Pons (tissue), 1 donor: ENCODE results near the gene MEGF11.

Experiments
- DNase-seq: peaks from one replicate; pipeline ENCODE4 v3.0.0-alpha.2; 2016; ENCODE audit warnings: low spot score

The MEGF11 gene

DNA sequence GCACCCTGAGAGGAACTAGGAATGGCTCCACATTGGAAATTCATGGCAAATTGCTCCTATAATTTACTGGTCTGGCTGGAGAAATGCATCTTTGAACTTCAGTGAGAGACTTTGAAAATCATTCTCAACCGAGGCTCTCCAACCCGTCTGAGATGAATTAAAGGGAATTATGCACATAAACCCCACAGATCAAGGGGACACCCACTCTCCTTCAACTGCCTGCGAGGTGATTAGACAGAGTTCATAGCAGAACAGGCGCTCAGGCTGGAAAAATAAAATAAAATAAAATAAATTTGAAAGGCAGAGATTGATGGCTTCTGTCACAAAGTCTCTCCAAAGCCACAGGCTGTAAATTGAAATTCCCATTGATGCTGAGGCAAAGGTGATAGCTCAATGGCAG, 37.7 kb downstream of the MEGF11 start:
- DNase-seq: no peak

DNA sequence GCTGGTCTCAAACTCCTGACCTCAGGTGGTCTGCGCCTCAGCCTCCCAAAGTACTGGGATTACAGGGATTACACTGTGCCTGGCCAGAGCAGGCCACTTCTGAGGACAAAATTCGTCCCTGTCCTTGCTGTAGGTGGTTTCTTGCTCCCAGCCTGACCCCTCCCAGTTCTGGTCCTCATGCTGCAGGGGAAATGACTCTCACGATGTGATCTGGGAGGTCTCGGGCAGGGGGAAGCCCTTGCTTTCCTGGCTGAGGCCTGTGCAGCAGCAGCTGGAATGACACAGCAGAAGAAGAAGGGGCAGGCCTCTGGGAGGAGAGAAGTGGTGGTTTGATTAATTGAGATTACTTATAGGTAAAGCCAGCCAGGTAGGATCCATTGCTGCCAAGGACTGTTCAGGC, 39.3 kb downstream of the MEGF11 start:
- no peak for DNase-seq

DNA sequence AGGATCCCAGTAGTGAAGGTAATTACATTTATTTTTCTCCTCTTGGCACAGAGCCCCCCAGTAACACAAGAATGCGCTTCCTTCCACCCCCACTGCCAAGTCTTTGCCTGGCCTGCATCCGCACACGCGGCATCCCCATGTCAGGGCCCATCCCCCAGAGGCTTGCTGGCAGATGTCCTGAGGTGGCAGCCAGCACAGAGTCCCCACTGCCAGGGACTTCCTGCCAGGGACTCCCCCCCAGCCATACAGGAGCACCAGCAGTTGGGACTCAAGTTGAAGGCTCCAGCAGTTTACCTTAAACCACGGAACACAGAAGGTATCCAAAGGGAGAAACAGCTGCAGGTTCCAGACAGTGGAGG, 41.0 kb downstream of the MEGF11 start:
- no peak for DNase-seq

DNA sequence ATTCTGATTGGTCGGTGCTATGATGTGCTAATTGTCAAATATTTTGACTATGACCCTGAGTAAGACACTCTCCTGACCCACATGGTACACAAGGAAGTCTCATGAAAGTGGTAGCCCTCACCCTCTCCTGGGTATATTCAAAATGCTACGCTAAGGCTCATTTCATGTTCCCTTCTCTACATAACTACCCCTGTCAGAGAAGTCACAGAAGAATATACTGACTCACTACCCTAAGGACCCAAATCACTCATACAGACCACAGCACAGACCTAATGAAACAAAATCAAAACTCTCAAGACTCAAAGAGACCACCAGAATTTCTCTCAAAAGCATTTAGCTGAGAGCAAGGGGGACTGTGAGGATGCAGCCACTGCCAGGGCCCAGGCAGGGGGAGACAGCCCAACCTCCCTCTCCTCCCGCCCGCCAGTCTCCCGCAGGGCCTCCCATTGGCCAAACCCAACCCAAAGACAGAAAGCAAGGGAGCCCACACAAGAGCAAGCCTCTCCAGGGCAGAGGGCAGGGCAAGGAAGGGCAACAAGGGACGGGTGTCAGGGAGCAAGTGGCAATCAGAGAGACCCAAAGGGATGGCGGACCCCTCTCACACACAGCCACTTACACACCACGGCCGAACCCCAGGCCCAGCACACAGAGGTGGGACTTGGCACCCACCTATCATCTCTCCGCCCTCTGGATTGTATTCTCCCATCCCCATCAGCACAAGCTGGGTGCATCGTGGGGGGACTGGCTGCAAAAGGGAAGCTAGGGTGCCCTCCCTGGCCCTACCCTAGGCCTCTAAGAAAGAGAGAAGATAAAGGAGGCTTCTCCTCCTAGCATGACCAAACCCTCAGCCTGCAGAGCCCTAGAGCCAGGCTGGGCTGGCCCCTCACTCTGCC, 41.6 kb downstream of the MEGF11 start:
- no peak for DNase-seq

DNA sequence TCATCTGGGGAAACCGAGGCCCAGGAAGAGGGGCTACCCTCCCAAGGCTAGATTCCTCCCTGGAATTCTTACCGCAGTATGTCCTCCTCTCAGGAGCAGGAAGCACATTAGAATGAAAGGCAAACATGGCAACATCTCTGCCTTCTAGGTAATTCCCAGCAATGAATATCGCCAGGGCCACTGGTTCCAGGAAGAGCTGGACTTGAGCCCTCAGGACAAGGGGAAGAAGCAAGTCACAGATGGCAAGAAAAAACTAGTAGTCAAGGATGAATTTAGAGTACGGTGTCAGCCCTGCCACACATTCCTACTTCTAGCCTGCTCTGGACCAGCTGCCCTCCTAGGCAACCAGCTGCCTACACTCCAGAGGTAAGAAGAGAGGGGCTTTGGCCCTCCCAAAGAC, 42.9 kb downstream of the MEGF11 start:
- no peak for DNase-seq

DNA sequence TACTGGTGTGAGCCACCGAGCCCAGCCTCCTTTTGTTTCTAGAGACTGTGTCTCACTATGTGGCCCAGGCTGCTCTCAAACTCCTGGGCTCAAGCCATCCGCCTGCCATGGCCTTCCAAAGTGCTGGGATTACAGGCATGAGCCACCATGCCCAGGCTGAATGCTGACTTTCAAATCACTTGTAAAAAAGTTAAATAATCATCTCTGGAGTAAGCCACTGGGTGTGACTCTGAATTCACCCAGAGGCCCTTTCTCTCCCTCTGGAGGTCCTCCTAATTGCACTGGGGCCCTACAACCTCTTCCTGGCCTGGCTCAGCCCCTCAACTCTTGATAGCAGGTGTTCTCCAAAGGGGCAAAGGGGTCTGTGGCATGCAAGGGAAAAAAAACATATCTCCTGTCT, 54.8 kb downstream of the MEGF11 start:
- no peak for DNase-seq

DNA sequence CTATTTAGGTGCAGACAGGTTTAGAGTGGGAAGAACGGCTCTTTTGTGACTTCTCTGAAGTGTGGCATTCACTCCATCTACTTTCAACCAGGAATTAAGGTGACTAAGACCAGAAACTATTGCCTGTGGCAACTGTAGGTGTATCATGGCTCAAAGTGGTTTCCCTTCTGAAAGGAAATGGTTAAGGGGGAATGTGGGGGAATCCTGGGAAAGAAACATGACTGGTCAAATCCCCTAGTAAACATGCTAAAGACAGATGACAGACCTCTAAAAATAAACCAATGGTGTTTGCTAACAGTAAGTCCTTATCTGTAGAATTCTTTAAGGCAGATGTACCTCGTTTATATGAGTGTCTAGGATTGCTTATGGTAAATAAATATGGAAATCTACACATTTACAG, 56.9 kb downstream of the MEGF11 start:
- DNase-seq: no peak

DNA sequence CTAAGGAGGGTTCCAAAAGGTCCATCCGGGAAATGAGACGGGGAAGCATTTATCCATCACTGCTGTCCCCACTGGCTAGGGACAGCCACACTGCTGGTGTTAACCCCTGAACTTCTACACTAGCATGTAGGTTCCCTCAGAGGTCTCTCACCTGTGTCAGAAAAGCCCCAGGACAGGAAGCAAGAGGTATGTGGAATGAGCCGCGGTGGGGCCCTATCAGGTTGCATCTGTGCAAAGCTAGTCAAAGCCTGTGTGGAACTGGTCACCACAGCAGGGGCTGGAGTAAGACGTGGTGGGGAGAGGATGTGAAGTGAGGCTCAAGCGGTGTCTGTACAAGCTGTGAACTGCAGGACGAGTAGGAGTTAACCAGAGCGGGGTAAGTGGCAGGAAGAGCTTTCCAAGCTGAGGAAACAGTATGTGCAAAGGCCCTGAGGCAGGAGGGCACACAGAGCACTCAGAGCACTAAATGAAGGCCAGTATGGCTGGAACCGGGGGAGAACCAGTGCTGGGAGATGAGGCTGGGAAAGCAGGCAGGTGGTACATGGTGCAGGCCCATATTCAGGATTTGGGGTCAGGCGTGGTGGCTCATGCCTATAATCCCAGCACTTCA, 57.8 kb downstream of the MEGF11 start:
- DNase-seq: no peak

DNA sequence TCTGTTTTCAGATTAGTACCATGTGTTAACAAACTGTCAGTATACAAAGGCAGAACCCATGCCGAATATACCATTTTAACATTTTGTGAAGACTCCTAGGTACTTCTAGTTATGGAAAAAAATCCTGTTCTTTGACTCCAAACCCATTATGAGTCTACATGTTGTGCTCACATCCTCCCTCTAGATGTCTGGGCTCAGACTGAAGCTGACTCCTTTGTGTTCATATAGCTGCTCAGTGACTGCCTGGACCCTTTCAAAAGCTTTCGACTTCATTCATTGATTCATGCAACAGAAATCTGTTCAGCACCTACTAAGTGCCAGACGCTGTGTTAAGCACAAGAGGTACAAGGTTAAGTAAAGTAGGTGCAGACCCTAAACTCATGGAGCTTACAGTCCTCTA, 60.5 kb downstream of the MEGF11 start:
- DNase-seq: no peak

DNA sequence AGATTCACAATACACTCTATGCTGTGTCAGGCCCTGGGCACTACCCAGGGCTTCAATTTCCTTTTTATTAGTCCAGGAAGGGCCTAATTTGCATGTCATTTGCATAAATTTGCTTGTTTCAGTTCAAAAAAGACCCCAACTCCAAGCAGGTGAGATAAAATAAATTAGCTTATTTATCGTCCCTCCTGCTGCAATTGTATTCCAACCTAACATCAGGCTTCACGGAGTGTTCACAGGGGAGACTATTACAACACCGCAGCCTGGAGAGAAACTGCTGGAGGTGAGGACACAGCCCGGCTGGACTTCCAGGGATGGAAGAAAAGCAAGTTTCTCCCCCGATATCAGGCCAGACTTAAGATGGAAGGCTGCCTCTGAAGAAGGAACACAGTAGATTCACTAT, 62.8 kb downstream of the MEGF11 start:
- no peak for DNase-seq

DNA sequence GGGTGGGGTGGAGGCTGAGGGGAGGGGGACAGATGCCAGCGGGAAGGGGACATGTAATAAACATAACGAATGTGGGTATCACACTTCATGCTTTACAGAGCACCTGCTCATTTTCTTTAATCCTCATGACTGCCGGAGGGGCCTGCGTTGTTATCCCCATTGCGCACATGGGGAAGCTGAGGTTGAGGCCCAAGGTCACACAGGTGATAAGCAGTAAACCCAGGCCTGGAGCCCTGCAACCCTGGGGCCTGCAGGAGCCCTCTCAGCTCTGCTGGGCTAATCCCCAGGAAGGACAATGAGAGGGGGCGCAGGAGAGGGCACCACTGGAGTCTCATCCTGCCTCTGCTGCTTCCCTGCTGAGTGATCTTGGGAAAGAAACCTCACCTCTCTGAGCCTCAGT, 64.3 kb downstream of the MEGF11 start:
- DNase-seq: no peak

DNA sequence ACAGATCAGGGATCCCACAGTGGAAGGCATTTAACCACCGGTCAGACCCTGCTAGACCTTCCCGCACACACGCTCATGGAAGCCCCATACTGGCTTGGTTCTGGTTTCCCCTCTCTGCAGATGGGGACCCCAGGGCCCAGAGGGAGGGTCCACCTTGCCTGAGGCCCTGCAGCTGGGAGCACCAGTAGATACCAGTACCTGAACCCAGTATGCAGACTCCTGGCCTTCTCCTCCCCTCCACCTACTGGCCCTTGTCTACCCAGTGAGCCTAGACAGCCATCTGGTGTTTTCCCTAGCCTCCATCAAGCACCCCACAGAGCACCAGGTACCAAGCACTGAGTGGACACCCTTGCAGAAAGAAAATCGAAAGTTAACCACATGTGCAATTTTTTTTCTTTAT, 65.1 kb downstream of the MEGF11 start:
- DNase-seq: no peak

DNA sequence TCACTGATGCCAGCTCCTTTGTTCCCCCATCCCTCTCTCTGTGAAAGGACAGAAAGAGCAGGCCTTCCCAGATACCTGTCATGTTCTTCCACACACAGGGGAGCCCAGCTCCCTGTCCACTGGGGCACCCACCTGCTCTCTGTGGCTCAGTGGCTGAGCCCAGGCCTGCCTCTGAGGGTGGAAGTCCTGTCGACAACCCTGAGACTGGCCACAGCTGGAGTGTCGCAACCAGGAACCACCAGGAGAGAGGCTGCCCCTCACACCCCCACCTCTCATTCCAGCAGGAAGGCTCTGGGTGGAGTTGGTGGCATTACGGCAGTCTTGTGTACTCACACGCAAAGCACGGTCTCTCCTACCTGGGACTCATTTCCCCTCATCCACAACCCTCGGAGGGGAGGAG, 66.3 kb downstream of the MEGF11 start:
- no peak for DNase-seq

DNA sequence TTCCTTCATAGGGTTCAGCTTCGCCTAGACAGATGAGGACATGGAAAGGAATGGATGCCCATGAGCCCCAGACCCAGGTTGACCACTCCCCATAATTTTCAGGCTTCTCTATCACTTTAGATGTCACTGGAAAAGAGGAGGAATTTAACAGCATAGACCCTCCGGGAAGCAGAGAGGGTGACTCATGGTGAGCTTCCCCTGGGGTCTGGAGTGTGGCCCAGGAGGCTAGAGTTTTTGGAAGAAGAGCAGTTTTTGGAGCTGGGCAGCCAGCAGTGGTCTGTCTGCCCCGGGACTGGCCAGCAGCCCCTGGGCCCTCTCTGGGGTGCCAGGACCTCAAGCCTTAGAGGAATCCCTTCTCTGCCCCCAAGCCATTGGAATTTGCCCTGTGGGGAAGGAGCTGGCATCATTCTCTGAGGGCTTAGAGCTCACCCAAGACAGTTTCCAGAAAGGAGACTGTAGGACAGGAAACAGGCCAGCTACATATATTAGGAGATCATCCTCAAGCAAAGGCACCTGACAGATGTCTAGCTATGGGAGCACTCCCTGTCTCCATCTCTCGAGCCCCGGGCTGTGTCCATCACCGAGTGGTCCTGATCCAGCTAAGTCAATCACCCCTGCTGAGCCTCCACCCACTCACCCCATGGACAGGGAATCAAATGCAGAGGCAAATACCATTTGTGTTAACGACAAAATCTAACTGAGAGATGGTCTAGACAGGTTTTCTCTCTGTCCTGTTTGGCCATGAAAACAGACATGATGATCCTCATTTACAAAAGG, 67.3 kb downstream of the MEGF11 start:
- DNase-seq: no peak

DNA sequence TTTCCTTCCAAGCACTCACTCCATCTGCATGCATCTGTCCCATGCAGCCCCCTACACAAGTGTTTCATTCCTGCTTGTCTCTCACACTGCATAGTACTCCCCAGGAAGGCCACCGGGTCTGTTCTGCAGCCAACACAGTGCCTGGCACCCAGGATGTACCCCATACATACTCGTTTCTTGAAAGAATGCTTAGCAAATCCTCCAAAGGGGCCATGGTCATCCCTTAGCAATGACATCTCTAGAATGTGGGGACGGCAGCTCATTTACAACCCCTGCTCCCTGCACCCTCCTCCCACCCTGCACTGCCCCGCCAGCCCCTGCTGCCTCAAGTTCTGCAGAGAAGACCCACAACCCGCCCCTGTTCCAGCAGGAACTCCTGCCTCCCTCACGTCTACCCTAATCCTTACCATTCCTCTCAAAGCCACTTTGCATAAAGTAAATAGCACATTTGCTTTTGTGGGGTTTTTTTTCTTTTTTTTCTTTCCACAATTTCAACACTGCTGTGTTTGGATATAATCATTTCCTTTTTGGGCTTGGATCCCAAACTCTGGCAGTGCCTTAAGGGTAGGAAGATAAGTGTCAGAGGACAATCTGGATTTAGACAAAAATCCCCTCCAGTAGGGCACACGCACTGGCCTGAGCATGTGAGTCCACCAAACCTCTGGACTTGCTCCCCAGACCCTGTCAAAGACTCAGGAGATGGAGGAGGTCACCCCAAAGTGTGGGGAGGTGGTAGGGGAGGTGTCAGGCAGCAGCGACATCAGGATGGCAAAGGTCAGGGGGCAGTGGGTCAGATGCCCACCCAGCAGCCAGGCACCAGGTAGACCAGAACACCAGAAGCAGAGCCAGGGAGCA, 68.4 kb downstream of the MEGF11 start:
- no peak for DNase-seq

DNA sequence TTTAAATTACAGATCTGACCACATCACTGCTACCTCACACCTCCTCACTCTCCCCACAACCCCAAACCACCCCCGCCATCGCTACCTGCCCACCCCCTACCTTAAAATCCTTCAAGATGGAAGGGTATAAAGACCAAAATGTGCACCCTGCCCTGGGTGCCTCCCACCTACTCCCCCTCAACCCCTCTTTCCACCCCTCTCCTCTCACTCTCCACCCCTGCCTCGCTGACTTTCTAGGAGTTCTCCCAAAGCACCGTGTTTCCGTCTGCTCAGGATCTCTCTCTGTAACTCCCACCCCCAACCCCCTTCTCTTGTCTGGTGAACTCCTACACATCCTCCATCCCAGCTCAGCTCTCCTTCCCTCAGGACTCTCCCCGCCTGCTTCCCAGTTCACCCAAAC, 69.1 kb downstream of the MEGF11 start:
- DNase-seq: no peak

DNA sequence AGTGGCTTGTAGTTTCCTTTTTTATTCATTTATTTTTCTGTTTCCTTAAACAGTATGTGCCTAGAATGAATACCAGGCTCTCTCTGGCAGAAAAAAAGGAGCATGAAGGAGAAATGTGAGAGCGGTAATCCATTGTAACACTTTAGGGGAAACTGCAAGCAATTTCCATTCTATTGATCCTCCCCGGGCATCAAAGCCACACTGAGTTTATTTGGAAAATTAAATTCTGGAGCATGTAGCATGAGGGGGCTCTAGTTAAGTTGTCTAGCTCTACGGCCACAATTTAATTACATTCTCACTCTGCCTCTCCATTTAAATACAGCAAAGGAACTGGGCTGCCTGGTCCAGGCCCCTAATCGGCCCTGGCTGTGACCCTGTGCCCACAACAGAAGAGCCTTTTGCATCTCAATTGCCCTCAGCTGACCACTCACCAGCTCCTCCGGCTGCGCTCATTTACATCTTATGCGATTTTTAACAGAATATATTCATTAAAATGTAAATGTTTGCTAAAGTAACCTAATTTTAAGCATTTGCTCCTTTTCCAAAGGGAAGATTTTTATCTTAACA, 72.9 kb downstream of the MEGF11 start:
- no peak for DNase-seq

DNA sequence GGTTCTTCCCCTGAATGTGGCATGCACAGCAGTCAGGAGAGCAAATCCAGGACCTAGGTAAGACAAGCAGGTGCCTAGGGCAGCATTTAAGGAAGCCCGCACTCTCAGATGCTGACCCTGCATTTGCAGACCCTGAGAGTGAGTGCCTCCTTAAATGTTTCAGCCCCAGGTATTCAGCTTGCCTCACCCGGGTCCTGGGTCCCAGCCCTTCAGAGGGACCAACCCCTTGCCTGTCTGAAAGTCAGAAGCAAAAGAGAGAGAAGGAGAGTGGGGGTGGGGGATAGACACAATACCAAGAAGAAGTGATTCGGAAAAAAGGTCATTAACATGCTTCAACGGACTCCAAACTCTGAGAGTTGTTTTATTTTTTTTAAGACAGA, 75.0 kb downstream of the MEGF11 start:
- no peak for DNase-seq

DNA sequence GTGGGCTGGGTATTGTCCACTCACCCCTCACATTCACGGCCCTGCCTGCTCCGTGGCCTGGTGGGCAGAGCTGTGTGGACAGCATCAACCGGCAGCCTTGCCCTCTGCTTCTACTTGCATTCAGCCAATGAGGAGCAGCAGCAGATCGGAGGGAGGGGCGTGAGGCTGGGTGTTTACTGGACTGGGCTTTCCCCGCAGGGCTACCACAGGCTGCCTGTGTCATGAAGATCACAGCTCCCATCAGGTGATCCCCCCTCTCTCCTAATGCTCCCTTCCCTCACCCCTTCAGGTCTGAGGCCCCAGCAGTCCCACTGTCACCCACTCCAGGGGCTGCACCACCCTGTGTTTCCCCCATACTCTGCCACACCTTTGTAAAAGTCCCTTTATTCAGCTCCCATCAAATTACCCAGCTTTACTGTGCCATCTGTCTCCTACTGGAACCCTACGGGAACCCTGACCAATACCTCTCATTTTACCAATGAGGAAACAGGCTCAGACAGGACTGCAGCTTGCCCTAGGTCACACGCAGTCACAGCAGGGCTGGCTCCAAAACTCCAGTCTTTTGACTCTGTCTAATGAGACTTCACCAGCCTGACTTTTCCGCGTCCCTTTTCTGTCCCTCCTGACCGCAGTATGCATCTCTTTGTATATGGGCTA, 81.1 kb downstream of the MEGF11 start:
- DNase-seq: no peak

DNA sequence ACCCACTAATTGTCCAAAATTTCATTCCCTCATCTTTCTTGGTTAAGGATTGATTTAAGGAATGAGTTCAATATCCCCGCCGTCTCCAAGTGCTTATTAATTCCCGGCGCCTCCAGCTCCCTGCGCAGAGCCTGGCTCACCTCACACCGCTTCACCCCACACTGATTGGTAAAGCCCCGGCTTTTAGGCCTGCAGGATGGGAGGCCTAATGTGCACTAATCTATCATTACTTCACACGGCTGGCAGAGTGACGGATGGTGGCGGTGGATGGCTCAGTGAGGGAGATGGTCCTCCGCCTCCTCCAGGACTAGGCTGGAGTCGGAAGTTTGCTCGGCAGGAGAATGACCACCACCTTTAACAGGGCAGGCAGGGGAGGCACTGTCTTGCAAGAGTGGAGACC, 81.7 kb downstream of the MEGF11 start:
- DNase-seq: no peak

DNA sequence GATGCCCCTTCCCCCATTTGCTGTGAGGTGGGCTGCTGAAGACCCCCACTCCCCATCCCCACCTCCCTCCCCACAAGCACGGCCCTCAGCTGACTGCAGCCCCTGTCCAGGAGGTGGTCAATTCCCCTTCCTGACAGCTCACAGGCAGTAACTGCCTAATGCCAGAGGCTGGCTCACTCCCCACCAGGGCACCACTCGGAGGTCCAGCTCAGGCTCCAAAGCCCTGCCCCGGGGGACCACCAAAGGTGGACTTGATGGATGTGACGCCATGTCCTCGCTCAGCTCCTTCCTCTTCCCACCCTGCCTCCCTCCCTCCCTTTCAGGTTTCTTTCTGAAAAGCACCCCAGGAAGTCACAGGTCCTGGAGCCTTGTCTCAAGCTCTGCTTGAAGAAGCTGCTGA, 82.8 kb downstream of the MEGF11 start:
- no peak for DNase-seq
